A673 (cell line): Measurements from ENCODE around the gene NID1.

ENCODE experiments used
- CTCF ChIP-seq: fragments of 300-800, 200-600 bp; sonication (generic); conservative IDR thresholded peaks from 2 replicates; pipeline ENCODE4 v1.5.1; 2017; ENCODE audit warnings: low read depth, mild to moderate bottlenecking, antibody characterized with exemption, low read length, moderate library complexity, mixed read lengths
- EZH2 ChIP-seq: fragments of 200-600 bp; sonication (generic); IDR thresholded peaks from 2 replicates; pipeline ENCODE4 v1.6.1; 2017; ENCODE audit warnings: borderline replicate concordance, low read depth, mild to moderate bottlenecking, mixed read lengths, antibody characterized with exemption, low read length; ENCODE audit not compliant: poor library complexity, severe bottlenecking

DNA sequence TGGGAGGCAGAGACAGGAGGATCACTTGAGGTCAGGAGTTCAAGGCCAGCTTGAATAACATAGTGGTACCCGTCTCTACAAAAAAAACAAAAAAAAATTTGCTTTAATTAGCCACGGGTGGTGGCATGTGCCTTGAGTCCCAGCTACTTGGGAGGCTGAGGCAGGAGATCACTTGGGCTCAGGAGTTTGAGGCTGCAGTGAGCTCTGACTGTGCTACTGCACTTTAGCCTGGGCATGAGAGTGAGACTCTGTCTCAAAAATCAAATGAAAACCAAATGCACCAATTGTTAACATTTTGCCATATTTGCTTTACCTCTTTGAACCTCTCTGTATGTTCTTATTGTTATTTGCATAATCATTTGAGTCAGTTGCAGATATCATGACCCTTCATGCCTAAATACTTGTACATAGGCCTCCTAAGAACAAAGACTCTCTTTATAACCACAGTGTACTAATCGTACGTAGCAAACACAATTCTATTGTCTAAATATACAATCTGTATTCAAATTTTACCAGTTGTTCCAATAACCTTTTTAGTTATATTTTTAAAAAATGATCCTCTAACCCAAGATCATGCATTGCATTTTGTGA, 8.5 kb upstream of the NID1 start:
- TF ChIP-seq CTCF (no peak), EZH2 (no peak)
